MCF 10A (cell line): Measurements from ENCODE around the gene CIART. TPM values are rescaled to one million over a fixed set of nuclear protein-coding genes. Genes with fewer than 3 reads are reported as not detected.

Source experiments
- BruUV-seq: library from RNA; stranded (reverse); fragments of 400-500 nt; replicated peaks from 2 replicates; lab custom pipeline; 2021; lab: Mats Ljungman, UMichigan
- CTCF ChIA-PET: fragments of 300-600 bp; sonication (Branson Sonifier 250); formaldehyde crosslinking; extraction: SDS; loops from one replicate; lab custom pipeline; 2021; ENCODE audit warnings: antibody characterized with exemption, inconsistent platforms; lab: Yijun Ruan, JAX
- POLR2A ChIA-PET: fragments of 300-600, 350-650 bp; sonication (Branson Sonifier 250); formaldehyde crosslinking; extraction: SDS; loops from one replicate; lab custom pipeline; 2020; ENCODE audit warnings: antibody characterized with exemption, inconsistent platforms; lab: Yijun Ruan, JAX
- DNase-seq: peaks from one replicate; pipeline ENCODE4 v3.0.0-alpha.2; 2018; ENCODE audit not compliant: unreplicated experiment
- H3K27ac Mint-ChIP-seq: one replicate; pipeline ENCODE4 v1.8.0; 2022; ENCODE audit warnings: mild to moderate bottlenecking, low read depth, mixed read lengths; ENCODE audit not compliant: unreplicated experiment
- H3K27me3 Mint-ChIP-seq: one replicate; pipeline ENCODE4 v1.8.0; 2022; ENCODE audit warnings: mixed read lengths; ENCODE audit not compliant: insufficient read depth, unreplicated experiment
- H3K36me3 Mint-ChIP-seq: one replicate; pipeline ENCODE4 v1.8.0; 2022; ENCODE audit warnings: mild to moderate bottlenecking, moderate library complexity, mixed read lengths; ENCODE audit not compliant: insufficient read depth, unreplicated experiment
- H3K4me1 Mint-ChIP-seq: one replicate; pipeline ENCODE4 v1.8.0; 2022; ENCODE audit warnings: mixed read lengths; ENCODE audit not compliant: insufficient read depth, unreplicated experiment
- H3K4me3 Mint-ChIP-seq: one replicate; pipeline ENCODE4 v1.8.0; 2022; ENCODE audit warnings: mild to moderate bottlenecking, moderate library complexity, mixed read lengths; ENCODE audit not compliant: unreplicated experiment
- H3K9me3 Mint-ChIP-seq: one replicate; pipeline ENCODE4 v1.8.0; 2022; ENCODE audit warnings: mixed read lengths; ENCODE audit not compliant: unreplicated experiment
- intact Hi-C: fragments of 100-400 bp; cut with micrococcal nuclease; formaldehyde crosslinking; loops from 2 replicates; pipeline ENCODE4 v1.14.1; 2022
- total RNA-seq: library from RNA; stranded (reverse); gene quantifications from 2 replicates; pipeline ENCODE4 v1.2.3, GENCODE V29; 2022
- TF ChIP-seq, protein P1 (sequence below): fragments of 200-600 bp; IDR thresholded peaks from one replicate; pipeline ENCODE4 v1.8.0; 2022; ENCODE audit warnings: antibody characterized with exemption, mild to moderate bottlenecking; ENCODE audit not compliant: unreplicated experiment

CIART gene
- total RNA-seq, 1 experiment from 2014 or later: 5.2 TPM

DNA sequence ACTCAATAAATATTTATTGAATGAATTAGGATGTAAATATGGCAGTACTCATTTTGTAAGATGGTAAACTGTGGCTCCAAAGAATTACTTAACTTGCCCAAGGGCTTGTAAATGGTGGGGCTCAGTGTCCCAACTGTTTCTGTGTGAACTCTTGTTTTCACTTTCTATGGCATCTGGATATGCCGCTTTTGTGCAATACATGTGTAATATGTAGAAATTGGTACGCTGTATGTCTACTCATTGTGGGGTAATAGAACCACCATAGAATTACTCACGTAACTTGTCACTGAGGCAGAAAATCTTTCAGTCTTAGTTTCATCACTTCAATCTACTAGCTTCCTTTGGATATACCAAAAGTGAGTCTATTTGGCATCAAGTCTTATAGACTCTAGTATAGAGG lies 40.0 kb downstream of the CIART start:
- no peaks in the 10 kb centered on the region for H3K9me3 Mint-ChIP-seq
- TF ChIP-seq, protein P1, sequence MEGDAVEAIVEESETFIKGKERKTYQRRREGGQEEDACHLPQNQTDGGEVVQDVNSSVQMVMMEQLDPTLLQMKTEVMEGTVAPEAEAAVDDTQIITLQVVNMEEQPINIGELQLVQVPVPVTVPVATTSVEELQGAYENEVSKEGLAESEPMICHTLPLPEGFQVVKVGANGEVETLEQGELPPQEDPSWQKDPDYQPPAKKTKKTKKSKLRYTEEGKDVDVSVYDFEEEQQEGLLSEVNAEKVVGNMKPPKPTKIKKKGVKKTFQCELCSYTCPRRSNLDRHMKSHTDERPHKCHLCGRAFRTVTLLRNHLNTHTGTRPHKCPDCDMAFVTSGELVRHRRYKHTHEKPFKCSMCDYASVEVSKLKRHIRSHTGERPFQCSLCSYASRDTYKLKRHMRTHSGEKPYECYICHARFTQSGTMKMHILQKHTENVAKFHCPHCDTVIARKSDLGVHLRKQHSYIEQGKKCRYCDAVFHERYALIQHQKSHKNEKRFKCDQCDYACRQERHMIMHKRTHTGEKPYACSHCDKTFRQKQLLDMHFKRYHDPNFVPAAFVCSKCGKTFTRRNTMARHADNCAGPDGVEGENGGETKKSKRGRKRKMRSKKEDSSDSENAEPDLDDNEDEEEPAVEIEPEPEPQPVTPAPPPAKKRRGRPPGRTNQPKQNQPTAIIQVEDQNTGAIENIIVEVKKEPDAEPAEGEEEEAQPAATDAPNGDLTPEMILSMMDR: no peak
- H3K27me3 Mint-ChIP-seq: no peaks in the 10 kb centered on the region
- CTCF ChIA-PET: no interaction called here
- H3K4me1 Mint-ChIP-seq: peaks cover 10% of the 10 kb centered on the region
- no TSS peak for BruUV-seq
- DNase-seq: peak; percentile 73
- intact Hi-C loops: no loop called here
- H3K36me3 Mint-ChIP-seq: peaks cover 37% of the 10 kb centered on the region
- H3K4me3 Mint-ChIP-seq: peak overlapping the region; percentile 98
- peak overlapping the region; percentile 95 for H3K27ac Mint-ChIP-seq
- POLR2A ChIA-PET: interaction anchor here (0.8 to 2.4 kb wide), 4 partner anchors 9 to 66 kb away, joined by 3 to 40 read pairs (median 9); partner anchors contain the start of genes CA14 and RPRD2

GRCh38 chr1:150332651-150333290 lies 50.4 kb downstream of the CIART start:
- H3K27me3 Mint-ChIP-seq: no peaks in the 10 kb centered on the region
- no peak for DNase-seq
- BruUV-seq: no TSS peak
- H3K4me1 Mint-ChIP-seq: no peaks in the 10 kb centered on the region
- H3K27ac Mint-ChIP-seq: no peak overlapping the region
- peaks cover 100% of the 10 kb centered on the region for H3K36me3 Mint-ChIP-seq
- POLR2A ChIA-PET: no interaction called here
- CTCF ChIA-PET: interaction anchor here (0.6 kb wide), 1 partner anchor 27 kb away, joined by 5 read pairs; no protein-coding TSS in a partner anchor
- no peaks in the 10 kb centered on the region for H3K9me3 Mint-ChIP-seq
- TF ChIP-seq, protein P1: no peak
- intact Hi-C loops: no loop called here
- H3K4me3 Mint-ChIP-seq: no peak overlapping the region

Other genes with a start within 250 kb of the CIART start
- gene VPS45, start 214.8 kb upstream of the CIART start, total RNA-seq: 35.1 and 55.1 TPM in 2 replicates
- 1.9 and 5.2 TPM in 2 replicates for gene PLEKHO1, start 132.6 kb upstream of the CIART start, total RNA-seq
- 56.5 and 67.3 TPM in 2 replicates for gene ANP32E, start 46.4 kb upstream of the CIART start, total RNA-seq
- 0.26 TPM in 1 of 2 replicates, not detected in the other for gene CA14, start 24.8 kb upstream of the CIART start, total RNA-seq
- 123 and 154 TPM in 2 replicates for gene APH1A, start 13.5 kb upstream of the CIART start, total RNA-seq
- gene C1orf54, start 9.8 kb upstream of the CIART start, total RNA-seq: 1.8 and 2.3 TPM in 2 replicates
- gene MRPS21, start 11.3 kb downstream of the CIART start, total RNA-seq: 133 and 152 TPM in 2 replicates
- 104 and 106 TPM in 2 replicates for gene PRPF3, start 39.0 kb downstream of the CIART start, total RNA-seq
- gene RPRD2, start 81.6 kb downstream of the CIART start, total RNA-seq: 35.2 and 37.4 TPM in 2 replicates
- gene TARS2, start 204.9 kb downstream of the CIART start, total RNA-seq: 43.1 and 65.3 TPM in 2 replicates
- 1.7 and 3.2 TPM in 2 replicates for gene ECM1, start 225.6 kb downstream of the CIART start, total RNA-seq
- not detected in 2 replicates for gene FALEC, start 233.2 kb downstream of the CIART start, total RNA-seq